CD14-positive monocyte (primary cell): Measurements from ENCODE around the gene E2F2. TPM values are rescaled to one million over a fixed set of nuclear protein-coding genes. Genes with fewer than 3 reads are reported as not detected.

ENCODE experiments used
- DNase-seq, 3 donors: peaks; one replicate each; pipeline ENCODE4 v3.0.0-alpha.2; 2011 to 2022
- H2AFZ ChIP-seq: 2 replicates; pipeline ENCODE4 v1.6.0; 2012; ENCODE audit warnings: mild to moderate bottlenecking, low read depth, low read length, inconsistent platforms; ENCODE audit not compliant: insufficient read depth, poor library complexity, severe bottlenecking
- H3K27ac ChIP-seq, 2 donors: 1 replicate in 1 of 2; 2 replicates in 1 of 2; pipeline ENCODE4 v1.5.1; 2012 to 2013; ENCODE audit warnings: low read length in 2 of 2, control low read depth in 1 of 2, inconsistent platforms in 1 of 2, low read depth in 1 of 2, mild to moderate bottlenecking in 1 of 2
- H3K27me3 ChIP-seq, 2 donors: one replicate each; pipeline versions ENCODE4 v1.6.0 to v1.6.1; 2011 to 2013; ENCODE audit warnings: low read length in 2 of 2; ENCODE audit not compliant: control insufficient read depth in 2 of 2, insufficient read depth in 2 of 2
- H3K36me3 ChIP-seq, 2 donors: replicated peaks in 1 of 2; 1 replicate in 1 of 2; 2 replicates in 1 of 2; pipeline versions ENCODE4 v1.5.1 to v1.6.1; 2012 to 2013; ENCODE audit warnings: low read length in 2 of 2, control low read depth in 1 of 2, inconsistent platforms in 1 of 2, mild to moderate bottlenecking in 1 of 2; ENCODE audit not compliant: insufficient read depth in 2 of 2, control insufficient read depth in 1 of 2
- H3K4me1 ChIP-seq, 2 donors: 1 replicate in 1 of 2; 2 replicates in 1 of 2; pipeline versions ENCODE4 v1.5.1 to v1.6.1; 2012 to 2013; ENCODE audit warnings: low read length in 2 of 2, control low read depth in 1 of 2, inconsistent platforms in 1 of 2, mild to moderate bottlenecking in 1 of 2, moderate library complexity in 1 of 2; ENCODE audit not compliant: insufficient read depth in 2 of 2, control insufficient read depth in 1 of 2
- H3K4me2 ChIP-seq: replicated peaks from 2 replicates; pipeline ENCODE3; 2012; ENCODE audit warnings: low read length, moderate library complexity, mild to moderate bottlenecking; ENCODE audit not compliant: poor library complexity, severe bottlenecking; ENCODE audit errors: extremely low read depth
- H3K4me3 ChIP-seq, 3 experiments: fragments of 200-600 bp in 1 of 3; sonication (generic) in 1 of 3; replicated peaks in 1 of 3; 1 replicate in 2 of 3; 2 replicates in 1 of 3; pipeline ENCODE4 v1.5.1; 2011 to 2013; ENCODE audit warnings: low read length in 3 of 3, mild to moderate bottlenecking in 3 of 3, control low read depth in 2 of 3, low read depth in 2 of 3, inconsistent platforms in 1 of 3, moderate library complexity in 1 of 3
- H3K79me2 ChIP-seq: 2 replicates; pipeline ENCODE4 v1.6.0; 2012; ENCODE audit warnings: mild to moderate bottlenecking, control low read depth, inconsistent platforms, low read length, moderate library complexity; ENCODE audit not compliant: insufficient read depth
- H3K9ac ChIP-seq: 2 replicates; pipeline ENCODE4 v1.6.0; 2017; ENCODE audit warnings: low read length, mild to moderate bottlenecking; ENCODE audit not compliant: insufficient read depth, poor library complexity, severe bottlenecking
- H3K9me3 ChIP-seq, 2 donors: replicated peaks in 1 of 2; 1 replicate in 1 of 2; 2 replicates in 1 of 2; pipeline versions ENCODE4 v1.5.1 to v1.6.1; 2012 to 2013; ENCODE audit warnings: low read length in 2 of 2, control low read depth in 1 of 2; ENCODE audit not compliant: control insufficient read depth in 1 of 2, insufficient read depth in 1 of 2
- H4K20me1 ChIP-seq: 2 replicates; pipeline ENCODE4 v1.6.0; 2012; ENCODE audit warnings: mild to moderate bottlenecking, low read length, control low read depth, moderate library complexity; ENCODE audit not compliant: insufficient read depth
- H3K27ac Mint-ChIP-seq, 7 donors: one replicate each; pipeline ENCODE4 v1.8.0; 2020; ENCODE audit warnings: mild to moderate bottlenecking in 7 of 7, mixed read lengths in 7 of 7, moderate library complexity in 6 of 7, inconsistent platforms in 2 of 7
- H3K27me3 Mint-ChIP-seq, 3 donors: one replicate each; pipeline ENCODE4 v1.8.0; 2021 to 2022; ENCODE audit warnings: low read depth in 3 of 3, mild to moderate bottlenecking in 3 of 3, mixed read lengths in 3 of 3, moderate library complexity in 3 of 3, inconsistent platforms in 1 of 3
- H3K36me3 Mint-ChIP-seq, 2 donors: one replicate each; pipeline ENCODE4 v1.8.0; 2020; ENCODE audit warnings: mixed read lengths in 2 of 2, inconsistent platforms in 1 of 2, mild to moderate bottlenecking in 1 of 2
- H3K4me1 Mint-ChIP-seq: one replicate; pipeline ENCODE4 v1.8.0; 2020; ENCODE audit warnings: mild to moderate bottlenecking, mixed read lengths
- H3K4me3 Mint-ChIP-seq, 2 donors: one replicate each; pipeline ENCODE4 v1.8.0; 2020; ENCODE audit warnings: mild to moderate bottlenecking in 2 of 2, mixed read lengths in 2 of 2, moderate library complexity in 1 of 2
- H3K9me3 Mint-ChIP-seq, 7 donors: one replicate each; pipeline ENCODE4 v1.8.0; 2020 to 2022; ENCODE audit warnings: mixed read lengths in 7 of 7, mild to moderate bottlenecking in 6 of 7, moderate library complexity in 6 of 7, inconsistent platforms in 2 of 7
- WGBS: methylation state at CpG from one replicate; pipeline ENCODE4 v1.1.5; 2013; ENCODE audit warnings: missing lambda C conversion rate; ENCODE audit not compliant: insufficient coverage; 5-methylcytosine and 5-hydroxymethylcytosine counted together
- intact Hi-C, 2 donors: fragments of 100-400 bp; cut with micrococcal nuclease; formaldehyde crosslinking; loops; one replicate each; pipeline versions ENCODE4 v1.15.0 to v1.15.1; 2023
- polyA plus RNA-seq, 3 donors: library from polyadenylated mRNA; depleted of rRNA in 1 of 3; unstranded in 2 of 3; stranded (reverse) in 1 of 3; fragments of 300-500 nt in 2 of 3; fragments of >200 nt in 1 of 3; fragmentation: Illumina TruSeq in 2 of 3; gene quantifications; 1 replicate in 2 of 3; 2 replicates in 1 of 3; pipeline ENCODE4 v1.2.3, GENCODE V29; 2012 to 2021
- TF ChIP-seq, protein P1 (sequence below): fragments of 200-600 bp; IDR thresholded peaks from one replicate; pipeline ENCODE4 v1.8.0; 2022; ENCODE audit warnings: antibody characterized with exemption, mild to moderate bottlenecking

E2F2 gene
- polyA plus RNA-seq, 3 donors: 0.24 to 4.7 (median 1.8) TPM

DNA sequence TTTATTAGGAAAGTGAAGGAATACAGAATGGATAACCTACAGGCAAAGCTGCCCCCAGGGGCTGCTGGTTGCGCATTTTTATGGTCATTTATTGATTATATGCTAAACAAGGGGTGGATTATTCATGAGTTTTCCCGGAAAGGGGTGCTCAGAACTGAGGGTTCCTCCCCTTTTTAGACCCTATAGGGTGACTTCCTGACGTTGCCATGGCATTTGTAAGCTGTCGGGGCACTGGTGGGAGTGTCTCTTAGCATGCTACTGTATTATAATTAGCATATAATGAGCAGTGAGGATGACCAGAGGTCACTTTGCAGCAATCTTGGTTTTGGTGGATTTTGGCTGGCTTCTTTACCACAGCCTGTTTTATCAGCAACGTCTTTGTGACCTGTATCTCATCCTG is 41.2 kb downstream of the E2F2 start:
- Histone ChIP-seq H3K9ac (no peak overlapping the region), H3K36me3 (no peaks in the 10 kb centered on the region), H3K4me2 (no peak overlapping the region), H4K20me1 (no peaks in the 10 kb centered on the region), H3K79me2 (no peaks in the 10 kb centered on the region), H3K27me3 (peaks cover 19 to 26% of the 10 kb centered on the region in 2 donors), H3K9me3 (no peaks in the 10 kb centered on the region), H3K4me1 (peaks cover 2 to 3% of the 10 kb centered on the region in 2 donors), H3K27ac (no peak overlapping the region), H3K4me3 (no peak overlapping the region), H2AFZ (no peak overlapping the region)
- Mint-ChIP-seq H3K4me3 (no peak overlapping the region), H3K27me3 (peaks cover 46 to 51% (median 48%) of the 10 kb centered on the region in 3 donors), H3K27ac (no peak overlapping the region), H3K4me1 (peaks cover 5% of the 10 kb centered on the region), H3K36me3 (no peaks in the 10 kb centered on the region), H3K9me3 (peaks cover 0 to 2% (median 0%) of the 10 kb centered on the region in 7 donors)
- no peak for DNase-seq
- intact Hi-C loops: no loop called here
- TF ChIP-seq, protein P1, sequence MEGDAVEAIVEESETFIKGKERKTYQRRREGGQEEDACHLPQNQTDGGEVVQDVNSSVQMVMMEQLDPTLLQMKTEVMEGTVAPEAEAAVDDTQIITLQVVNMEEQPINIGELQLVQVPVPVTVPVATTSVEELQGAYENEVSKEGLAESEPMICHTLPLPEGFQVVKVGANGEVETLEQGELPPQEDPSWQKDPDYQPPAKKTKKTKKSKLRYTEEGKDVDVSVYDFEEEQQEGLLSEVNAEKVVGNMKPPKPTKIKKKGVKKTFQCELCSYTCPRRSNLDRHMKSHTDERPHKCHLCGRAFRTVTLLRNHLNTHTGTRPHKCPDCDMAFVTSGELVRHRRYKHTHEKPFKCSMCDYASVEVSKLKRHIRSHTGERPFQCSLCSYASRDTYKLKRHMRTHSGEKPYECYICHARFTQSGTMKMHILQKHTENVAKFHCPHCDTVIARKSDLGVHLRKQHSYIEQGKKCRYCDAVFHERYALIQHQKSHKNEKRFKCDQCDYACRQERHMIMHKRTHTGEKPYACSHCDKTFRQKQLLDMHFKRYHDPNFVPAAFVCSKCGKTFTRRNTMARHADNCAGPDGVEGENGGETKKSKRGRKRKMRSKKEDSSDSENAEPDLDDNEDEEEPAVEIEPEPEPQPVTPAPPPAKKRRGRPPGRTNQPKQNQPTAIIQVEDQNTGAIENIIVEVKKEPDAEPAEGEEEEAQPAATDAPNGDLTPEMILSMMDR: no peak
- WGBS: 43% methylated on average over 1 of the region's 5 CpGs

GRCh38 chr1:23485002-23485332 is 46.1 kb downstream of the E2F2 start:
- TF ChIP-seq, protein P1: no peak
- H3K9me3 ChIP-seq: peaks cover 2 to 14% of the 10 kb centered on the region in 2 donors
- intact Hi-C loops: no loop called here
- H3K79me2 ChIP-seq: no peaks in the 10 kb centered on the region
- Mint-ChIP-seq H3K27ac (peak overlapping the region in 2 of 7 donors; percentile 68 to 70), H3K4me3 (peak overlapping the region; percentile 89 to 95), H3K4me1 (peaks cover 14% of the 10 kb centered on the region), H3K36me3 (peaks cover 0 to 5% of the 10 kb centered on the region in 2 donors), H3K9me3 (peaks cover 0 to 9% (median 3%) of the 10 kb centered on the region in 7 donors), H3K27me3 (peaks cover 65 to 74% (median 70%) of the 10 kb centered on the region in 3 donors)
- peaks cover 11 to 16% of the 10 kb centered on the region in 2 donors for H3K4me1 ChIP-seq
- peaks cover 46 to 56% of the 10 kb centered on the region in 2 donors for H3K27me3 ChIP-seq
- no peak overlapping the region for H3K27ac ChIP-seq
- WGBS: no CpG with 5 or more reads among the region's 7 CpGs
- H4K20me1 ChIP-seq: no peaks in the 10 kb centered on the region
- no peak overlapping the region for H3K9ac ChIP-seq
- H3K4me3 ChIP-seq: peak overlapping the region in 1 of 3 experiments; percentile 80
- no peaks in the 10 kb centered on the region for H3K36me3 ChIP-seq
- H2AFZ ChIP-seq: no peak overlapping the region
- H3K4me2 ChIP-seq: peak overlapping the region; percentile 83
- no peak for DNase-seq
